ENCODE measurements around the gene MTX1.

Gene MTX1

DNA sequence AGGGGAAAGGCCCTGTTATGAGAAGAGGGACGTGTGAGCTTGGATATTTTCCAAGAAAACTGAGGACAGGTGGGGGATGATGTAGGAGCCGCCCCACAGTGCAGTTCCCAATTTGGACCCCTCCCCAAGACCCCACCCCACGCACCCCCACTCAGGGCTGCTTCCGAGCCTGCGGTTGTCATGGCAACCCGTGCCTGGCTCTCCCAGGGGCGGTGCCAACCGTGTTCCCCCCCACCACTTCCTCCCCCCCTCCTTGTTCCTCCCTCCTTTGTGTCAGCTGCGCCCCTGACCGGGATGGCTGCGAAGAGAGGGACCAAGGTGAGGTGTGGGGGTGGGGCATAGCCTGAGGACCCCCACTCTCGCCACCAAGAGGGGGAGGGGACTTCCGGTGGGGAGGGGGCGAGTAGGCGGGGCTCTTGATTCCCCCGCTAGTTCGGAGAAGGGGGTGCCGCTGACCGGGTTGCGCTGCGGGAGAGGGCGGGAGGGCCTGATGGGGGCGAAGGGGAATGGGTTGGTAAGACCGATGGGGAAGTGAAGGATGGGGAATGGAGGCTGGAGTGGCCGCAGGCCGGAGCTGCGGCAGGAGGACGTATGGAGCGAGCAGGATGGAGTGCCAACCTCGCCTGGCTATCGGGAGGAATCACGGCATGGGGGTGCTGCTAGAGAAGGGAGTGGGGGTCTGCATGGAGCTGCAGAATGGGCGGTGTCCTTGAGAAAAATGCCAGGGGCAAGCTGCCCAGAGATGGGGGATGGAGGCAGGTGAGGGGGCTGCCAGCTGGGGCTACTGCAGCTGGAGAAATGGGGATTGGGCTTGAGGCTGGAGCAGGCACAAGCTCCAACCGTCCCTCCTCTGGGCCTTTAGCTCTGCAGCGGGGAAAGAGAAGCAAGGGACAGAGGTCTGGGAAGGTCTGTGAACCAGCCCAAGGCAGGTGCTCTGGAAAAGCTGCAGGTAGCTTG lies 33.9 kb upstream of the MTX1 start:
- FAIRE-seq = no peak

DNA sequence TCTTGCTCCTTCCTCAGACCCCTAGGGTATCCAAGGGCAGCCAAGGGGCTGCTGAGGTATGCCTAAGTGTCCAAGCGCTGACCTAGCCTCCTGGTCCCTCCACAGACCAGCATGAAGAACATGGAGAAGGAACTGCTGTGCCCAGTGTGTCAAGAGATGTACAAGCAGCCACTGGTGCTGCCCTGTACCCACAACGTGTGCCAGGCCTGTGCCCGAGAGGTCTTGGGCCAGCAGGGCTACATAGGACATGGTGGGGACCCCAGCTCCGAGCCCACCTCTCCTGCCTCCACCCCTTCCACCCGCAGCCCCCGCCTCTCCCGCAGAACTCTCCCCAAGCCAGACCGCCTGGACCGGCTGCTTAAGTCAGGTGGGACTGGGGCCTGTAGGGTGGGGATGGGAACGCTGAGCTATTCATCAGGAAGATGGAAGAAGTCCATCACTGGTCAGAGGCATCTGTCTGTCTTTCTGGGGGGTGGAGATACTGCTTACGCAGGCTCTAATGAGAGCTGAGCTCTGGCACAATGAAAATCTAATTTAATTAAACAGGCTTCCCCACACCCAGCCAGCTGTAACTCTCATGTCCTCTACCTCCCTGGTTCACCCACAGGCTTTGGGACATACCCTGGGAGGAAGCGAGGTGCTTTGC lies 33.1 kb upstream of the MTX1 start:
- FAIRE-seq = no peak

DNA sequence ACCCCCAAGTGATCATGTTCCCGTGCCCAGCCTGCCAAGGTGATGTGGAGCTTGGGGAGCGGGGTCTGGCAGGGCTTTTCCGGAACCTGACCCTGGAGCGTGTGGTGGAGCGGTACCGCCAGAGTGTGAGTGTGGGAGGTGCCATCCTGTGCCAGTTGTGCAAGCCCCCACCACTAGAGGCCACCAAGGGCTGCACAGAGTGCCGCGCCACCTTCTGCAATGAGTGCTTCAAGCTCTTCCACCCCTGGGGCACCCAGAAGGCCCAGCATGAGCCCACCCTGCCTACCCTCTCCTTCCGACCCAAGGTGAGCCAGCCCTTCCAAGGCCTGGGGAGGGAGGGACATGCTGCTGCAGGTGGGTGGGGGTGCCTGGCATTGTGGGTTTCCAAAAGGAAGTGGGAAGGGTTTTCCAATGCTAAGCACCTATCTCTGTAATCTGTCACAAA lies 32.5 kb upstream of the MTX1 start:
- FAIRE-seq = no peak

DNA sequence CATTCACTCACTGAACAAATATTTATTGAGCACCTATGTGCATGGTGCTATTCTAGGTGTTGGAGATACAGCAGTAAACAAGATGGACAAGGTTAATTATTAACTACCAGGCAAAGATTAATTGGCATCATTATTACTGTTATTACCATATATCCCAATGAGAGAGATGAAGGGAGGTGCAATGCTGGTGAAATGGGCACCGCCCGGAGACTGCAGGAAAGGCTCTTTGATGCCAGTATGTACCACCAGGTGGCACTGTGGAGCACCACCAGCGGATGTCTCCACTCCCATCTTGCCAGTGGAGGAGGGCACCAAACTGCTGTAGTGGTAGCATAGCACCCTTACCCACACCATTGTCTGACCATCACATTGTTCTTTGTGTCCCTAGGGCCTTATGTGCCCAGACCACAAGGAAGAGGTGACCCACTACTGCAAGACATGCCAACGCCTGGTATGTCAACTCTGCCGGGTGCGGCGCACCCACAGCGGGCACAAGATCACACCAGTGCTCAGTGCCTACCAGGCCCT lies 31.9 kb upstream of the MTX1 start:
- FAIRE-seq = no peak

DNA sequence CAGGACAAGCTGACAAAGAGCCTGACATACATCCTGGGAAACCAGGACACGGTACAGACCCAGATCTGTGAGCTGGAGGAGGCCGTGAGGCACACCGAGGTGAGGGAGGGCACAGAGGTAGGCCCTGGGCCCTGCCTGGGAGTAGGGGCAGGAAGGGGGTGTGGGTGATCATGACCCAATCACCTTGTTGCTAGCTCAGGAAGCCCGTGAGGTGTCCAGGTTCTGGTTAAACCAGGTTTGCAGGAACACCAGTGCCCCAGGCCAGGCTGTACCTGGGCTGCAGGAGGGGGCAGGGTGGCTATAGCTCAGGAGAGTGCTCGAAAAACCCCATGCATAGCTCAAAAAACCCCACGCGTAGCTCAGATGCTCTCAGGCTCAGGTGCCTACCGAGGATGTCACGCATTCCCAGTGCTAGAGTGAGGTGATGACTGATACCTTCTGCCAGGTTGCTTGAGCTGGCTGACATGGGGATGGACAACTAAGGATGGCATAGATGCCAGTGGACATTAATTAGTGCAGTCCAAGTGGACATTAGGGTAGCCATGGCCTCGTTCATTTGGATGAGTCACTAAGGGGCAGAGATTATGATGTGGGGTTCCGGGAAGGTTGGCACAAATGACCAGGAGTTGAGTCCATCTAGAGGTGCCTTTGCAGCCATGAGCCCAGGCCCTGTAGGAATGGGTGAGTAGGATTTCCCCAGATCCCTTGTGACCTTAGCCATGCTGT lies 31.1 kb upstream of the MTX1 start:
- FAIRE-seq = no peak

DNA sequence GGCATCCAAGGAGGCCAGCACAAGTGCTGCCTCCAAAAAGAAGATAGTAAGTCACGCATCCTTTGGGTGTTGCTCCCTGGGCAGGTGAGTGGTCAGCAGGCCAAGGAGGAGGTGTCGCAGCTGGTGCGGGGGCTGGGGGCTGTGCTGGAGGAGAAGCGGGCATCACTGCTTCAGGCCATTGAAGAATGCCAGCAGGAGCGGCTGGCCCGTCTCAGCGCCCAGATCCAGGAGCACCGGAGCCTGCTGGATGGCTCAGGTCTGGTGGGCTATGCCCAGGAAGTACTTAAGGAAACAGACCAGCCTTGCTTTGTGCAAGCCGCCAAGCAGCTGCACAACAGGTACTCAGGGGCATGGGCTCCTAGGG lies 30.6 kb upstream of the MTX1 start:
- no peak for FAIRE-seq

DNA sequence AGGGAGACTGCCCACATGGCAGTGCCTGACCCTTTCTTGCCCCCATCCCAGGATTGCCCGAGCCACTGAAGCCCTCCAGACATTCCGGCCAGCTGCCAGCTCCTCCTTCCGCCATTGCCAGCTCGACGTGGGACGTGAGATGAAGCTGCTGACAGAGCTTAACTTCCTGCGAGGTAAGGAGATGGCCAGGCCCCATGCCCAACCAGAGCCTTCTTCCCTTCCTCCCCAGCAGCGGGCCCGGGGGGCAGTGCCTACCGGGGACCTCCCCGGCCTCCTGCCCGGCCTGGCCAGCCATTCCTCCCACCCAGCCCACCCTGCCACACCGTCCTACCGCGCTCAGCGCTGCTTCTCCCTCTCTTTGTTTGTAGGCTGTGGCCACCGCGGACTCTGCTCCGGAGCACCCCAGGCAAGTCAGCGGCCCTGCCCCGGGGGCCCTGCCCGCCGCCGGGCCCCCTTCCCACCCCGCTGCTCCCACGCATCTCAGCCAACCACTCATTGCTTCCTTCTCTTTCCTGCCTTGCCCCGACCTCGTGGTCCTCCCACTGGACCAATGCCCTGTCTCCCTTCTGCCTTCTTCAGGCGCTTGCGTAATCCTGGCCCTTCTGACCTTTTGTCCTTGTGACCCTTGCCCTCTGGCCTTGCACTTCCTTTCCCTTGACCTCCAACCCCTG lies 29.9 kb upstream of the MTX1 start:
- no peak for FAIRE-seq

DNA sequence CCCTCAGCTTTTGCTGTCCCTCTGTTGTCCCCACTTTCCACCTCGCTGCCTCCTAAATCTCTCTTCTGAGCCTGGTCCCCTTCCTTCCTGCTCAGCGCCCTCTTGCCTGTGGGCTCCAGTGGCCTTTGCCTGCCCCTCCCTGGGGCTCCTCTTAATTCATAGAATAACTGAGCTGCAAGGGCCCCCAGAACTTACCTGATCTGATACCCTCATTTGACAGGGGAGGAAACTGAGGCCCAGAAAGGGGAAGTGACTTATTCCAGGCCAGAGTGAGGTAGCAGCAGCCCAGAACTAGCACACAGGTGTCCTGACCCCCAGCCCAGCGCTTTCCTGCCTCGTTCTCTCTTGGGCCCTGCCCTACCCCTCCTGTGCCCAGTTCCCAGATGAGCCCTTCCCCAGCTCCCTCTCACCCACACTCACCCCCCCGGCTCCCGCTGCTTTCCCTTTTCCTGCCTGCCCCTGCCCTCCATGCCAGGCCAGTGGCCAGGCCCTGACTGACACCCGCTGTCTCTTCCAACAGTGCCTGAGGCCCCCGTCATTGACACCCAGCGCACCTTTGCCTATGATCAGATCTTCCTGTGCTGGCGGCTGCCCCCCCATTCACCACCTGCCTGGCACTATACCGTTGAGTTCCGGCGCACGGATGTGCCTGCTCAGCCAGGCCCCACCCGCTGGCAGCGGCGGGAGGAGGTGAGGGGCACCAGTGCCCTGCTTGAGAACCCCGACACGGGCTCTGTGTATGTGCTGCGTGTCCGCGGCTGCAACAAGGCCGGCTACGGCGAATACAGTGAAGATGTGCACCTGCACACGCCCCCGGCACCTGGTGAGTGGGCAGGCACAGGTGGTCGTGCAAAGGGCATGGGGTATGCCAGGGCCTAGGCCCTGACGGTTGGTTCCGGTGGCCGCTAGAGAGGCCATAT lies 29.1 kb upstream of the MTX1 start:
- no peak for FAIRE-seq

DNA sequence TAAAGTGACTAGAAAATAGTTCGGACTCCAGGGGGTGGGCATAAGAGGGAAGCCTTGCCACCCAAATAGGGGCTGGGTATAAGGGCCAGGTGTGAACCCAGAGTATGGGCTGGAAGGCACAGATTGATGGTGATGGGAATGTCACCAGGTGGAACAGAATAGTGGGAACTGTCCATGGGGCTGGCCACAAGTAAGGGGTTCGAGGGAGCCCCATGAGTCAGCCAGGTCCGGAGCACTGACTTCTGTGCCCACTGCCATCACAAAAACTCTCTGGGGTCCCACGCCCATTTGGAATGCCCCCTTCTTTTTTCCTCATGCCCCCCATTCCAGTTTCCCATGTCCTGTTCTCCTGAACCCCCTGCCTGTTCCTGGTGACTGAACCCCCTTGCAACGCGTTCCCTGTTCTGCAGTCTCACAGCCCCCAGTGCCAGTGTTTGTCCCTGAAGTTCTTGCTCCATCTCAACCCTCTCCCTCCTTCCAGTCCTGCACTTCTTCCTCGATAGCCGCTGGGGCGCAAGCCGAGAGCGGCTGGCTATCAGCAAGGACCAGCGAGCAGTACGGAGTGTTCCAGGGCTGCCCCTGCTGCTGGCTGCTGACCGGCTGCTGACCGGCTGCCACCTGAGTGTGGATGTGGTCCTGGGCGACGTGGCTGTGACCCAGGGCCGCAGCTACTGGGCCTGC lies 27.0 kb upstream of the MTX1 start:
- FAIRE-seq = no peak

DNA sequence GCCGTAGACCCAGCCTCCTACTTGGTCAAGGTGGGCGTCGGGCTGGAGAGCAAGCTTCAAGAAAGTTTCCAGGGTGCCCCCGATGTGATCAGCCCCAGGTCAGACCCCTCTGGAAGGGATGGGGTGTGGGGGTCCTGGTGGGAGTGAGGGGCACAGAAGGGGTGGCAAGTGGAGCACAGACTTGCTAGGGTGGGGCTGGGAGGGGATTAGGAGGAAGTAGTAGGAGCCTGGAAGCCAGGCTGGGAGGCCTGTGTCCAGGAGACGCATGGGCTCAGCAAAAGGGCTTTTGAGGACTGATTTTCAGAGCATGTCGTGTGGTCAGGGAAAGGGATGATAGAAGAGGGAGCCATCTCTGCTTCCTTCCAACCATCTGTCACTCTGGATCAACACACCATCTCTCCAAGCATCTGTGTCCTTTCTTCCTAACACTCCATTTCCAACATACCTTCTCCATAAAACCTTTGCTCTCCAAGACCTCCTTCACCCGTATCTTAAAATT lies 26.4 kb upstream of the MTX1 start:
- FAIRE-seq = no peak

DNA sequence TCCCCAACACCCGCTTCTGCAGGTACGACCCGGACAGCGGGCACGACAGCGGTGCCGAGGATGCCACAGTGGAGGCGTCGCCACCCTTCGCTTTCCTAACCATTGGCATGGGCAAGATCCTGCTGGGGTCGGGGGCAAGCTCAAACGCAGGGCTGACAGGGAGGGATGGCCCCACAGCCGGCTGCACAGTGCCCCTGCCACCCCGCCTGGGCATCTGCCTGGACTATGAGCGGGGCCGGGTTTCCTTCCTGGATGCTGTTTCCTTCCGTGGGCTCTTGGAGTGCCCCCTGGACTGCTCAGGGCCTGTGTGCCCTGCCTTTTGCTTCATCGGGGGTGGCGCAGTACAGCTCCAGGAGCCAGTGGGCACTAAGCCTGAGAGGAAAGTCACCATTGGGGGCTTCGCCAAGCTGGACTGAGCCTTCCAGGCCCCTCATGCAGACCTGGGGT lies 24.7 kb upstream of the MTX1 start:
- no peak for FAIRE-seq

DNA sequence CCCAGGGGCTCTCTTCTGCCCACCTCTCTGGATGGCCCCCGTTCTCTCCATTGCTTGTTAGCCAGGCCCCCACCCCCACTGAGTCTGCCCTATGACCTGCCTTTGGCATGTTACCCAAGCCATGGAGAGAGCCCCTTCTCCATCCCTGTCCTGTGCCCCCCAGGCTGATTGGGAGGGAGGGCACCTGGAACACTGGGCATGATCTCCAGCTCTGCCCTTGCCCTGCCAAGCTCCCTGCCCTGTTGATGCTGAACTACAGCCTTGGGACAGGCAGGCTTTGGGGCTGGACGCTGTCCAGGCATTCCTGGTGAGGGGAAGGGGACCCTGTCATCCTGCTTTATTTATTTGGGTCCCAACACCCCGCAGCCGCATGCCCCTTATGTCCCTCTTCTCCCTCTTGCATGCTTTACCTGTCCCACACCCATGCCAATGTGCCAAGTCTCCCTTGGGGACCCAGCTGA lies 24.1 kb upstream of the MTX1 start:
- FAIRE-seq = no peak

DNA sequence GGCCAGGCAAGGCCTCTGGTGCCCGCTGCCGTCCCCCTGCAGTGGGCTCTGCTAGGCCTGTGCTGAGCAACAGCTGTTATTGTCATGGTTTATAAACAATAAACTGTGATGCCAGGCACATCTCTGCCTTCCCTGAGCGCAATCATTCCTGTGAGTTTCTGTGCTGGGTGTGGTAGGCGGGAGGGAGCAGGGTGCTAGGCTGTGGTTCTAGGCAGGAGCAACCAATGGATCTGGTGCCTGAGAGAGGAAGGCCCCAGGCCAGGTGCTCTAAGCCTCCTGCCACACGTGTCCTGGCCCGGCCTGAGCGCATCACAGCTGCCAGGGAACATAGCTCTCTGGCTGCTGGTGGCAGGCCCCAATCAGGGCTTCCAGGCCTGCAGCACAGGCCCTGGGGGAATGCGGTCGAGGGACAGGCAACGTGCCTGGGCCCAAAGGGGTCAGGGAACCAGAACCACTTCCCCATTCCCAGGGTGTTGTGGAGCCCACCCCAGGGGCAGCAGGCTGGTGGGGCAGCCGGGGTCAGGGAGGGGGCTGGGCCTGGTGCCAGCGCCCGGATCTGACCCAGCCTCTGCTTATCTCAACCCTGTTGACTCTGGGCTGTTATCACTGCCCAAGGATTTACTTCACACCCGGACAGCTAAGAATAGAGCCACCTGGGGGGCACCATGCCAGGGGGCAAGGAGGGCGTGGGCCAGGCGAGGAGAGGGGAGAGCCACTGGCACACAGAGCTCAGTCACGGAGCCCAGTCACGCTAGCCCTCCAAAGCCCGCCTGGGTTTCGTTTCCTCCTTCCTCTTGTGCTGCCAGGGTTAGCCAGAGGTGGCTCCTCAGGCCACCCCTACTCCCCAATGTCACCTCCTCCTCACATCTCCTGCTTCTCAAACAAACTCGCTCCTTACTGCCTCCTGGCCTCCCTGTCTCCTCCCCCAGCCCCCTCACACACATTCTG lies 23.4 kb upstream of the MTX1 start:
- no peak for FAIRE-seq

DNA sequence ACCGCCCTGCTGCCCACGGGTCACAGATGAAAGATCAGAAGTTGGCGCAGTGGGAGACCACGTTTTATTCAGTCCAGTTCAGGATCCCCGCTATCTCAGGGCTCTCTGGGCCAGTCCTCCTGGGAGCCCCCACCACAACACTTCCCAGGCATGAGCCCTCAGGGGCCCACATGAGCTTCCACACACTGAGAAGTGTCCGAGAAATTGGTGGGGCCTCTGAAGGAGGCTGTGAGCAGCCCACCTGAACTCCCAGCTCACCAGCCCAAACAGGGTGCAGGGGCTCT lies 22.8 kb upstream of the MTX1 start:
- no peak for FAIRE-seq

DNA sequence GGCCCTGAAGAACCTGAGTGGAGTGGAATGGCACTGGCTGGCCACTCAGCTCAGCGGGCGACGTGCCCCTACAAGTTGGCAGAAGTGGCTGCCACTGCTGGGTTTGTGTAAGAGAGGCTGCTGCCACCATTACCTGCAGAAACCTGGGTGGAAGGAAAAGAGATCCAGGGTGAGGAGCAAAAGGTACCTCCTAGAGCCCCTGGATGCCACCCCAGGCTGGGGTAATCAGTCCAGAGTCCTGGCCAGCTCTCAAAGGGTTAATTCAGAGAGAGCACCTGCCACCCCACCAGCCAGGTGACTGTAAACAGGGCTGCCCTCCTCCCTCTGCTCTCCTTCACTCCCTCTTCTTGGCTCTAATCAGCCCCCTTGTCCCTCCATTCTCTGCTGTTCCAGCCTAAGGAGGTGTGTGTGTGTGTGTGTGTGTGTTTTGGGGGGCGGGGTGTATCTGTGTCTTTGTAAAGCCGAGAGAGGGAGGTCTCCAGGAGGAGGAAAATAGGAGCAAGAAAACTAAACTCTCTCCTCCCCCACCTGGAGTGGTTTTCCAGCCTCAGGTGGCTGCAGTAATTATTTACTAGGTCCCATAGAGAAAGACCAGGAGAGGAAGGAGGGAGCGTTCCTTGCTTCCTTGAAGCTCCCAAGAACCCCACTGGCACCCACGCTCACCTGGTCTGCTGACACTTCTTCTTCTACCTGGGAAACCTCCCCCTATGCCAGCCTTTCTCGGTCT lies 22.3 kb upstream of the MTX1 start:
- no peak for FAIRE-seq

DNA sequence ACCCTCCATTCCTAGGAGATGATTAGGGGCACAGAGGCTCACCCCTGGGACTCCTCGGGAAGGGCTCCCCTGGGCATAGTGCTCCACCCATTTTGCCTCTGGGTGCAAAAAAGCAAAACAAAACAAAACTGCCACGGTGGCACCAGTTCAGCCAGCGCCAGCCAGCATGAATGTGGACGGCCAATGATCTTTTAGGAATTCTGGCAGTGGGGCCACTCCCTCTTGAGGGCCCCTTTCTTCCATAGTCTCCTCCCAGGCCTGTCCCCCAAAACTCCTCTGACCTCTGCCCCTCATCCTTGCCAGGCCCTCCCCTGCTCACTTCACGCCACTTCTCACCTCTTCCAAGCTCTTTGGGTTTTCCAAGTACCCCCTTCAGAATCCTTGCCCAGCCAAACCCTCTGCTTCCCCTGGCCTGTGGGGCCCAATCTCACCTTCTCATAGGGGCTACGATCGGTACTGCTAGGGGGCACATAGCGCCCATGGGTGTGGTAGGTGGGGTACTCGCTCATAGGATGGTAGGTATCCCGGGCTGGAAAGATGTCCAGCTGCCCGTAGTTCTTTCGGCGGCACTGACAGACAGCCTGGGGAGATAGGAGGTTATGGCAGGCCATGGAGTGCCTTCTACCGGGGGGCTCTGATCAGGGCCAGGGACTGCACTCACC lies 21.6 kb upstream of the MTX1 start:
- no peak for FAIRE-seq

DNA sequence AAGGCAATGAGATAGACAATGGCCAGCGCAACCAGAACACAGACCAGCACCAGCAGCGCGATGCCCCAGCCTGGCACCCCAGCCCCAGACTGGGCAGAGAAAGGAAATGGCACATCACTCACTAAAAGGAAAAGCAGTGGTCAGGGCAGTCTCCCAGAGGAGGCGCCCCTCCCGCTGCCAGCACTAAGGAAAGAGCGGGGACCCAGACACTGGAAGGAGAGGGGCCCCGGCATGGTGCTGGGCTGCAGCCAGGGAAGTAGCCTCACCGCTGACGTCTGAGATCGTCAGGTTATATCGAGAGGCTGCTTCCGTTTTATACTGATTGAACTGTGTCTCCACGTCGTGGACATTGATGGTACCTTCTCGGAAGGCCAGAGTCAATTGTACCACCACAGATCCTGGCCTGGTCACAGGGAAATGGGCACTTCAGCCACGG lies 21.0 kb upstream of the MTX1 start:
- FAIRE-seq = no peak

DNA sequence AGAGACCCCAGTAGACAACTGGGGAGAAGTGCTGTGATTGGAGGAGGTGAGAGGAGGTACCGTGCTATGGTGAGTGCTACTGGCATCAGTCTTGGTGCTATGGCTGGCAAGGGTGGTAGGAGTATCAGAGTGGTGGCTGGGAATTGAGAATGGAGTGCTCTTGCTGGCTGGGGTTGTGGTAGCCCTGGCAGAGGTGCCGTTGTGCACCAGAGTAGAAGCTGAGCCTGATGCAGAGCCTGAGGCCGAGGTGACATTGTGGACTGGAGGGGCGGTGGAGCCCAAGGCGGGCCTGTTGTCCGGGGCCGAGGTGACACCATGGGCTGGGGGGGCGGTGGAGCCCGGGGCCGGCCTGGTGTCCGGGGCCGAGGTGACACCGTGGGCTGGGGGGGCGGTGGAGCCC lies 20.2 kb upstream of the MTX1 start:
- no peak for FAIRE-seq
